HG02623 (cell line): Measurements from ENCODE around the gene DPH3.
"Not testable (repeated sequence)": the region's sequence is repeated elsewhere in the genome, so short reads cannot be mapped to it uniquely, and the experiment has no call there.

Experiments used
- ATAC-seq: cut with Tn5 transposase; IDR thresholded peaks from one replicate; pipeline ENCODE4 v1.9.1; 2021; ENCODE audit warnings: moderate library complexity; ENCODE audit not compliant: unreplicated experiment

Gene DPH3

DNA sequence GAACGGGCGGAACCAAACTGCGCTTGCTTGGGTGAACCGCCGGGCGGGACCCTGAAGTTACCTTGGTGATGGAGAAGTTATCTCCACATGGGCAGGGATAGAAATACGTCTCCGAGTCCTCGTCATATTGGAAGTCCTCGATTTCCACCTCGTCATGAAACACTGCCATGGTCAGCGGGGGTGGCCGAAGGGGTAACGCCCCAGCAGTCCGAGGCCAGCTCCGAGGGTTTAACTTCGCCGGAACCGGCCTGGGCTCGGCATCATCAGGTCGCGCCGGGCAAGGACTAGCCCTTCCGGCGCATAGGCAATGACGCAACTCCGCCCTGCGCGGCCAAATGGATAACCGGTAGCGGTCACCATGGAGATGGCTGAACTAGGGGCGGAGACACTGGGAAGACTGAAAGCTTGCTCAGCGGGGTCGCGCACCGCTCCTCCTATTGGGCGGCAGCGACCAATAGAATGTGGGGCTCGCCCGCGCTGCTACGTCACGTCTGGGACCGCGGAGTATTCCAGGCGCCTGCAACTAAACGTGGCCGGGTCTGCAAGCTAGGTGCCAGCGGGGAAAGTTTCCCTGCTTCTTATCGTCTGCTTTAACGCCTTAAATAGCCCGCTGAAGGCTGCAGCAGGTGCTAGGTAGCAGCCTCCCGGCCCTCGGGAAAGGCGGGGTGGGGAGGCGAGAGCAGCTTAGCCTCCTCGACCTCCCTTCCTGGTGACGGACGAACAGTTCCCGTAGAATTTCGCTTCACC lies at the start of gene DPH3, which contains the start of gene OXNAD1:
DPH3 (minus strand) TSS at position 236 of the 747 bp plus-strand sequence; CDS start at position 169, 67 bp downstream.
OXNAD1 (plus strand) TSS at position 505 of the 747 bp plus-strand sequence. CDS start 5,741 bp downstream, outside the sequence.
- peak; percentile 99 for ATAC-seq

DNA sequence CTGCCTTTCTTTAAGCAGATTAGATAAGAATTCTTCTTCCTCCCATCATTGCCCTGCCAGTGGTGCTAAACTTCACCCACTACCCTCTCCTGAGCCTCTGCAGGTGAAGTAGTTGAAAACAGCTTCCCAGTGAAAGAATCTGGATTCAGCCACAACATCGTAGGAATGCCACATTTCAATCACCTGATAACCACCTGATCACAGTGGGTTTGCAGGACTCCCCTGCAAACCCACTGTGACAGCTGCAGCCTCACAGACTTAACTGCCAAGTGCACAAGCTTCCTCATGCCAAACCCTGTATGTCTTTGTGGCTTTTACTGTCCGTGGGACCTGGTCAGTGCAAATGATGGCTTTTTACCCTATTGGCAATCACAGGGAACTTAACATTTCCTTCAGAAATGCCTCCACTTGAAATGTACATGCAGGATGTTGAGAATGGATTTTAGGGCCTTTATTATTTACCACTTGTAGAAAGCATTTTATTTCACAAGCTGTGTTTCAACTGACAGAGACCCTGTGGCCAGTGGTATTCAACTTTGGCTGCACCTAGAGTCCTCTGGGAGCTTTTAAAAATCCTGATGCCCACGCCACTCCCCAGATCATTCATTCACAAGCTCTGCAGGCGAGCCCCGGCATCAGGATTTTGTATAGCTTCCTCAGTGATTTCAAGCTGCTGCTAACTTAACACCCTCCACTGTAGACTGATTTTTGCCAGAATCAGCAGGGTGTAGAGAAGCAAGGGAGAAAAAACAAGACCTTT lies 49.3 kb upstream of the DPH3 start:
- ATAC-seq: no peak

DNA sequence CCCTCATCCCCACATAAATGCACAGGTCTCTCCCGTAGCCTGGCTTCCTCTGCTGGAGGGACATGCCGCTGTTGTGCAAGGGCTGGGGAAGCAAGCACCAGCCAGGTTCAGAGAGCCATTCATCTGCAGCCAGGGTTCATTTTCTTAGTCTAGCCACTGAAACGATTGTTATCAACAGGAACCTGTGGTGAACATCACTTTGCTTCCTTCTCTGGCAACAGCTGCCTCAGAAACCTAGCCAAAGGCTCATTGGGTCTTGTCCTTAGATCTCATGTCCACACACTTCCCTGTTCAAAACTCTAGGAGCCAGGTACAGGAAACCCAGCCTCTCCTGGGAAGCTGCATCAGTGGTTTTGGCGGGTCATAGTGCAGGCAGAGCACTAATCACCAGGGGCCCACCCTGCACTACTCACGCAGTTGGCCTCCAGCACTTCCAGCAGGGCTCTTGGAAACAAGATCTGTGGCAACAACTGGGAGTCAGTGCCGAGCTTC lies 47.3 kb upstream of the DPH3 start:
- no peak for ATAC-seq

DNA sequence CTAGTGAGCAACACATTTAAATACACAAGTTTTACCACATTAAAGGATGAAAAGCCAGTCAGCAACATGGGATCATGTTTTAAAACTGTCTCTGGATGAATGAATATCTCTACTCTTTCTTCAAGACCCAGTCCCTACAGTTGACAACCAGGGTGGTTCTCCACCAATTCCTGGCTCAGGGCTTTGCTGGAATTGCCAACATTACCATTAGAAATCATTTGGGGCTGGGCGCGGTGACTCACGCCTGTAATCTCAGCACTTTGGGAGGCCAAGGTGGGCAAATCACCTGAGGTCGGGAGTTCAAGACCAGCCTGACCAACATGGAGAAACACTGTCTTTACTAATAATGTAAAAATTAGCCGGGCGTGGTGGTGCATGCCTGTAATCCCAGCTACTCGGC lies 45.7 kb upstream of the DPH3 start:
- ATAC-seq: not testable (repeated sequence)

DNA sequence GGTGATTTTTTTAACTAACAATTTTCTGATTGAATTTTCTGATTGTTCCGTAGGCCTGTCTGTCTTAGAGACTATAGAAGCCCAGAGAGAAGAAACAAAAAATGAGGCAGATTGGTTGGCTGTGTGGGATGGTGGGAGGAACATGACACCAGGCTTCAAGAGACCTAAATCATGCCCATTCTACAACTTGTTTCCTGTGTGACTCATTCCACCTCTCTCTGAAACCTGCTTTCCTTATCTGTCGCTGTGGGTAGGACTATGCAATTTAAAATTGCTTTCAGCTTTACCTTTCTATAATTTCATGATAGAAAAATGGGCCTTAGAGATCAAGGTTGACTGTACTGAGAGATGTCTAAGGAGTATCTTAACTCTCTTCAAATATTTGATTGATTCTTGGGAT lies 44.8 kb upstream of the DPH3 start:
- ATAC-seq: peak; percentile 81

DNA sequence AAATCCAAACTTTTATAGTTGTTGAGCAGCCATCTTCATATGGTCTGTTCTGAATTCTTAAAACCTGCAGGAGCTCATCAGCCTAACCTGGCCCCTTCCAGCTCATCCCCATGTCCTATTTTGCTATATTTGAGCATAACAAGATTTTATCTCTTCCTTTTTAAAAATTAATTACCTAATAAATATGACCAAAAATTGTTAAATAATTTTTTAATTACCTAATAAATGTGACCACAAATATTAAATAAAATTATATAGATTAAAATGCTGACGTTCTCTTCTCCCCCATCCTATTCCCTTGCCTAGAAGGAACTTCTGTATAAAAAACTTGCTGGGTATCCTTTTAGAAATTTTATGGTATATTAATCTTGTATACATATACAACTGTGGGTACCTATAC lies 44.0 kb upstream of the DPH3 start:
- ATAC-seq: no peak

DNA sequence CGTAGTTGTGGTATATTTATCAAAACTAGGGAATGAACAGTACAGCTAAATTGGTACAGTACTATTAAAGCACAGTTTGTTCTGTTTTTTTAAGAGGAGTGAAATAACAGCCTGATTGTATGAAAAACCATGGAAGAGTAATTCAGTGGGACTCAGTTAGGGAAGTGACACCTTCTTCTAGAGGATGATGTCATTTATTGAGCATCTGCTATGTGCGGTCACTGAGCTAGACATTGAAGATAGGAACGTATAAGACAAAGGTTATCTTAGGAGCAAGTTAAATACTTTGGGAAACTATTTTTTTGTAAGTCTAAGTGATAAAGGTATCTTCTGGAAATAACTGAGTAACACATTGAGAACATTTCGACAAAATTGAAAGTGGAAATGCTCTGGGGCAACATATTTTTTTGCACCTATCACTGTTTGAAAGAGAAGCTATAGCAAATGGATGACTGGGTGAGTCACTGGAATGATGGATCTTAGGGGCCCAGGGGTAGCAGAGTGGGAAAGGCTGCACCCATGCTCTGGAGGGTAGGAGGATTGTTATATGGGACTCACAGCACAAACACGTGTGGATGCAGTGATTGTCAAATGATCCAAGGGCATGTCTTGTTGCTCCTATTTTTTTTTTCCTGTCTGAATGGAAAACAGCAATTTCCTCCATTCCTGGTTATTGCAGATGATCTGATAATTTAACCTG lies 43.2 kb upstream of the DPH3 start:
- no peak for ATAC-seq

DNA sequence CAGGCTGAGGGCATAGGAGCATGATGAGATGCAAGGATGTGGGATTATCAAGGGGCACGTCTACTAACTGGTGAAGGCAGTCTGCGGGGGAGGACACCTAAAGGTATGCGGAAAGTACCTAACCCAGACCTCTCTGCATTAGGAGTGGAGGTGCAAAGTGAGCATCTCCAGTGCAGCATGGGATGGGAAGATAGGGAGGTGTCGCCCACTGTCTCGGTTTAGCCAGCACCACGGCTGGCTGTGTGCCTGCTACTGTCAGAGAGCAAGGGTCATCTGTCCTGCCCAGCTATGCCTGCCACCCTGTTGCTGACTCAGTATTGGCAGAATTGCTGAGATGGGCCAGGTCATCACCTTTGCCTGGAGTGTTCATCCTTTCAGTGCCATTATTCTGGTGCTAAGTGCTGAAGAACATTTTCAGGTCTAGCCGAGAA lies 40.4 kb upstream of the DPH3 start:
- ATAC-seq: no peak

DNA sequence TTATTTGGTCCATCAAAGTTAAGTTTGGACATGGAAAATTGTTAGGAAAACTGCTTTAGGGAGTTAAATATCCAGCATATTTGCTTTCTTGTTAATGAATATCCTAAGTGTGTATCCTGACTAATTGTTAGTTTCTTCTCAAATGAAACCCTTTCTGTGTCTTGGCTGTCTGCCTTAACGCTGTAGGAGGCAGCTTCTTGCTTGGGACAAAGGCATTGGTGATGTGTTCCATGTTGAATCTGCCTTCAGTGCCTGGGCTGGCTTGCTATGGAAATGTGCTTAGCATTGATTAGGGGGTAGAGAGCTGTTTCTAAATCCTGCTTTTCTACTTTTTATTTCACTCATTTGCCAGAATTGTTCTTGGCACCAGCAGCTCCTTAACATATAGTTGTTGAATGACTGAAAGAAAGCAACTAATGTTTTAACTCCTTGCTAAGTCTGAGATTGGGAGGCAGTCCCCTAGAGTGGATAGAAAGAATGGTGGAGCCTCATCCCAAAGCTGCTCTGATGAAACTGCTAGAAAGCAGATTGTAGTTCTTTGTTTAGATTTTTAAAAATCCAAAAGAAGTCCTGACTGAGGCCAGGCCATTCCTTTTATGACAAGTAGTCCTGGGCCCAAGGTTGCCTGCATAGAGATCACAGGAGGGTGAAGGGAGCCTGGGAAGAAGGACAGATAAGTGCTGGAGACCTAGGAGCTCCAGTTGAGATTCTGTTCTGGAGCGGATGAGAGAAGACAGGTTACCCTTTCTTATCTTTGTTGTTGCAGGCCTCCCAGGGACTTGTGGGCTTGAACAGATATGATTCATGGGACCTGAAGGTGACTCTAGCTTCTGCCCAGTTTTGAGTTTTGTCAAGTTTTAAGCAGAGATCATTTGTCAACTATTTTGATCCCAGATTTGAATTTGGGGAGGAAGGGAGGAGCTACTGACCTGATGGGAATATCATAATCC lies 39.6 kb upstream of the DPH3 start:
- ATAC-seq: no peak

DNA sequence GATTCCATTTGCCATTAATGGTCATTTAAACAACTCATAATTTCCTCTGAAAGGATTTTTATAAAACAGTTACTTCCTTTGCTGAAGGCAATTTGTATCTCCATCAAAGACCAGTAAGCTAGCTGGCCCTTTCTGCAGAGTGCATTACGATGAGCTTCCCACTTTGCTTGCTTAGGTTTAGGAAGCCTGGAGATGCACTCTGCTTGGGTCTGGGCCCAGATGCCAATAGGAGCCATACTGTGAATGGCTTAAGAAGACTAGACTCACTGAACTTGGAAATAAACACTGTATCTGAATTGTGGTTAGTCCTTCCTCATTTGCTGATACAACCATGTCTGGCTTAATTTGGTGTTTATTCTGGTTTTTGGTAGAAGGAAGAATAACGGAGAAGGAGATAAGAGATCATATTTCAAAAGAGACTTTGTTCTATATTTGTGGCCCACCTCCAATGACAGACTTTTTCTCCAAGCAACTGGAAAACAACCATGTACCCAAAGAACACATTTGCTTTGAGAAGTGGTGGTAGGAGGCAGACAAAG lies 38.4 kb upstream of the DPH3 start:
- no peak for ATAC-seq

DNA sequence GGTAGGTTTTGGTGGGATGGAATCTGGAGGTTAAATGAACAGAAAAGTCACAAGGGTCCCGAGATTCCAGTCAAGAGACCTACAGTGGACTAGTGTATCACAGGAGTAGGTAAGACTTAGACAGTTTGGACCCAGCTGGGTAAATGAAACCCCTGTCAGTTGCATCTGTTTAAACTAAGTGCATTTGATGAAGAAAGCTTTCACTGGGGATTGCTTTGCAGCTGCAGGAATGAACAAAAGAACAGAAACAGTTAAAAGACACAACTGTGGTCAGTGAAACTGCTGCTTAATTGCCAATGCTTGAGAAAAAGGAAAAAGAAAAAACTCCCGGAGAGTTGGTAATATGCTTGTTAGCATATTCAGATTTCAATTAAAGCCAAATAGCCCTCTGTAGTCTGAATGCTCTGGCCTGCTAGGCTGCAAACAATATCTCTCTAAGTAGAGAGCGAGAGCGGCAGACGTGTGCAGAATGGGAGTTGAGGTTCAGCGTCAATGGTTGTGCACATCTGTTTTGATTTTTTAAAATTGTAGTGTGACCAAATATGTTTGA lies 37.4 kb upstream of the DPH3 start:
- no peak for ATAC-seq

DNA sequence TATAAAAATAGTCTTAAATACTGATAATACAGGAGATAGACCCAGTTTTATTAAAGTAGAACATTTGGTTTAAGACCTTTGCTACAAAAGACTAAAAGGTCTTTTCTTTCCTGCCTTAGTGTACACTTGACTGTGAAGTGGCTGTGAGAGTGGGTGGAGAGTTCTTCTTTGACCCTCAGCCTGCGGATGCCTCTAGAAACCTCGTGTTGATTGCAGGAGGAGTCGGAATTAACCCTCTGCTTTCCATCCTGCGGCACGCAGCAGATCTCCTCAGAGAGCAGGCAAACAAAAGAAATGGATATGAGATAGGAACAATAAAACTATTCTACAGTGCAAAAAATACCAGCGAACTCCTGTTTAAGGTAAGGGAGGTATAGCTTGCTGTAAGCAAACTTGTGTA lies 36.8 kb upstream of the DPH3 start:
- no peak for ATAC-seq

DNA sequence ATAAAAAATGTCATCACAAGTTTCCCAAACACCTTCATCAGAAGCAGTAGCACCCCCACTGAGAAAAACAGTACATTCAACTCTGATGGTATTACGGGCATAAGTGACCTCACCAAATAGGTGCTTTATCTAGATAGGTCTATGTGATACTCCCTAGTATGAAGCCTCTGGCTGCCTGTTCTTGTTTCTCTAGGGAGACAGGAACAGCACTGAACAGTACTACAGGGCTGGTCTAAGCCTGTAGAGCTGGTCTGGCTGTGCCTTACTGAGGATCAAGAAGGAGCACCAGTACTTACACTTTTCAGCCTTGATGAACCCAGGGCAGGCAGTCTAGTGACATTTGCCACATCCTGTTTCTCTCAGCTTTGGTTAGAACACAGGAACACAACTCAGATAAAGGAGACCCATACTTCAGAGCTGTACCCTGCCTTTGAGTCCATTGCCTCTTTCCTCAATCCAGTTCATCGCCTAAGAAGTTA lies 36.2 kb upstream of the DPH3 start:
- ATAC-seq: peak; percentile 45

DNA sequence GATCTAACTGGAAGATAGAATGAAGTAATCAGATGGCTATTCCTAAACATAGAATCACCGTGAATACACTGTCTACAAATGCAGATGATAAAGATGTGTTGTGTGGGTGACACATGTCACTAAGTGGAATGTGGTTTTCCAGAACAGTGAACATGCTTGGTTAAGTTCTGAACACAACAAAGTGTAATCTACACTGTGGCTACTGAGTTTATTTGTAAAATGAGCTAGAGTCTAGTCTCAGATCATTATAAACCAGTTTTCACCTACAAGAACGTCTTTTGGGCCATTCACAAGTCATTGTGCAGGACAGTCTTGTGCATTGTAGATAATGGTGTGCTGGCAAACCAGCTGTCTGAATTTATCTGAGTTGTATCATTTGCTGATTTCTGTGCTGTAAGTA lies 35.6 kb upstream of the DPH3 start:
- ATAC-seq: peak; percentile 54

DNA sequence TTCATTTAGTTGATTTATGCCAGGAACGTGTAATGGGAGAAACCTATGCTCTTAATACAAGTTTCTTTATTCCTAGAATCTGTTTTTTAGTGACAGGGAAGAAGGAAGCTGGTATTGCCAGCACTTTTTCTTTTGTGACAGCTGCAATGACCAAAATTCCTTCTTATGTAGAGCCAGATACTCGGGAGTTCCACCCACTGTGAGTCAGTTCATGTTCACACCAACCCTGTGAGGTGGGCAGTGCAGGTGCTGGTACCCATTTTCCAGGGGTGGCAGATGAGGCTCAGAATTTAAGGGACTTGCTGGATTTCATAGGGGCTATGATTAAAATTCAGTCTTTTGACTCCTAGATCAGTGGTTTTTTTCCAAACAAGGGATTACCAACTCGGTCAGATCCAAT lies 35.0 kb upstream of the DPH3 start:
- ATAC-seq: no peak

DNA sequence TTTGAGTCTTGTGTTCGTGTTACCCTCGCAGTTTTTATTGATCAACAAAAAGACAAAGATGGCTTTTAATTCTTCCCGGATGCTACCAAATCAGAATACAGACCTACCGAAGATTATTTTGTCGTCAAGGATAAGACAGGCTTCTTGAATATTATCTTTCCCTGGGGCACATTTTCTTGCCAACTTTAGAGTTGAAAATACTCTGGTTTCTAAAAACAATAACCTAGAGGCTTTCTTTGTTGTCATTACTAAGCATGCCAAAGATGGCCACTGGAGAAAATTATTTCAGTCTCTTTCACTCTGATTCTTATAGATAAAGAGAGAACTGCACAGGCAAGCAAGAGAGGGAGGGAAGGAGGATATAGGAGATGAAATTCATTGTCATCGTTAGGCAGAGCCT lies 34.1 kb upstream of the DPH3 start:
- ATAC-seq: no peak

DNA sequence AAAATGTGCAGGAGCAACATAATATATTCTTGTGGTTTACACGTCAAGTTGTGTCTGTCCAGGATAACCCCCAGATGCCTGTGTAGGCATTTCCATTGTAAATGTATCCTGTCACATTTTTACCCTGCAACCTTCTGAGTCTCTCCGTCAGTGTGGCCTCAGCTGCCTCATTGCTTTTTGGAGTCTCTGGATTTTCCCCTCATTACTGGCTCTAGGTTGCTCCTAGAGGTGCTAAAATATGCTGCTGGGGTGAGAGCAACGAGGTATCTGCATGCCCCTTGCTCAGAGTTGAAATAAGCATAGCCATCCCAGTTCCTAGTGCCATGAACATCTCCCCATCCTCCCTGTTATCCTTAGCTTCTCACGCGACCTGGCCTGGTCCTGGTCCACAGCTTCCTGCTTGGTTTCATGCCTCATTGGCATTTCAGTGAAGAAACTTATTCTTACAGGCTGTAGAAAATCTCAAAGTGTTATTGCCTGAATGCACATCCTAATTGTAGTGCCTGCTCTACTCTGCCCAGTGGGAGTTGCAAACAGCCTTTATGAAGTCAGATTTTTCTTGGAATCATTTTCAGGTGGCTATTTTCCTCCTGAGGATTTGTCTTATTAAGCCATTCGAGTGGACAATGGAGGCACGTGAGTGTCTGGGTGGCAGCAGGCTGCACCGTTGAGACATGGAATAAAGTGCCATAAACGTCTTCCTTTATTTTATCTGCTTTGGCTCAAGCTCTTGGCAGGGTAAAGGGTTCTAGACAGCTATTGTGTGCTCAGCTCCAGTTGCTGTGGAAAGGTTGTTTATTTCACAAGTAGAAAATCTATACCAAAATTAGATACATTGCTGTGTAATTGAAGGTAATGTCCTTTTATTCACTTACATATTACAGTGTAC lies 33.5 kb upstream of the DPH3 start:
- ATAC-seq: no peak

DNA sequence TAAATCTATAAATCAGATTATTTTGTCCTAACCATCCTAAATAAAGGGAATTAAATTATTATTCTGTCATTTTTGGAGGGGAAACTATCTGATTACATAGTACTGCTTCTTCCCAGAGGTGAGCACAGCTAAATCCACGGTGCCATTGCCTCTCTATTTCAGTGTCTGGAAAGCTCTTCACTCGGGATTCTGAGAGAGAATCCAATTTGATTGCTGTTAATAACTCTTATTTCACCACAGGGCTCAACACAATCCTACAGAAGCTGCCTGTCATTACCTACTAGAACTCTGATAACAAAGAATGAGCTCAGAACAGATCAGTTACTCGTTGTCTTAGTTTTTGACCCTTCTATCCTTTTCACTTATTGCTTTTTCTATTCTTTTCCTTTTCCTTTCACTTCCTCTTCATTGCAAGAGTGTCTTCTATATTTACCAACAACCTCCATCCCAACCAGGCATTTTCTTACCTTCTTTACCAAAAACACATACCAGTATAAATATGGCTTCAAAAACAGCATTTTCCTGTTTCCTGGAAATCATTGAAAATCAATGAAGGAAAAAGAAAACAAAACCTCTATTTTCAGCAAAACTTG lies 30.7 kb upstream of the DPH3 start:
- no peak for ATAC-seq
